ENCODE data around the gene TLL2. TPM values are rescaled to one million over a fixed set of nuclear protein-coding genes. Genes with fewer than 3 reads are reported as not detected.

Gene TLL2
- total RNA-seq, 6 experiments from 2014 or later = 0.08 to 0.45 (median 0.24) TPM

- no peak for DNase-seq
- H3K9me3 Mint-ChIP-seq = no peaks in the 10 kb centered on the region
- H3K4me3 Mint-ChIP-seq = no peak overlapping the region
- no peak for TF ChIP-seq CTCF (IDR thresholded peaks at IDR 0.05)
- no peak overlapping the region for H3K27ac Mint-ChIP-seq
- H3K36me3 Mint-ChIP-seq (ENCODE audit: low read depth) = no peaks in the 10 kb centered on the region
- peaks cover 9% of the 10 kb centered on the region; the same call in 1 of the 2 replicates for H3K27me3 Mint-ChIP-seq (ENCODE audit: insufficient read depth)
- H3K4me1 Mint-ChIP-seq (ENCODE audit: low read depth) = no peaks in the 10 kb centered on the region
Observed at GRCh38 chr10:96419351-96419750, 94.4 kb downstream of the TLL2 start.

- Mint-ChIP-seq H3K27me3 (ENCODE audit: insufficient read depth) (peaks cover 9% of the 10 kb centered on the region; the same call in 1 of the 2 replicates), H3K27ac (no peak overlapping the region), H3K36me3 (ENCODE audit: low read depth) (no peaks in the 10 kb centered on the region), H3K4me3 (no peak overlapping the region), H3K4me1 (ENCODE audit: low read depth) (no peaks in the 10 kb centered on the region), H3K9me3 (no peaks in the 10 kb centered on the region)
- no peak for DNase-seq
- no peak for TF ChIP-seq CTCF (IDR thresholded peaks at IDR 0.05)
Observed at GRCh38 chr10:96418582-96418981, 95.1 kb downstream of the TLL2 start.

- Mint-ChIP-seq H3K36me3 (ENCODE audit: low read depth) (no peaks in the 10 kb centered on the region), H3K27me3 (ENCODE audit: insufficient read depth) (peaks cover 12% of the 10 kb centered on the region; the same call in 1 of the 2 replicates), H3K4me1 (ENCODE audit: low read depth) (no peaks in the 10 kb centered on the region), H3K4me3 (no peak overlapping the region), H3K27ac (no peak overlapping the region), H3K9me3 (no peaks in the 10 kb centered on the region)
- DNase-seq = peak; percentile 7
- no peak for TF ChIP-seq CTCF (IDR thresholded peaks at IDR 0.05)
Observed at GRCh38 chr10:96417441-96417840, 96.3 kb downstream of the TLL2 start.

- peaks cover 13% of the 10 kb centered on the region; the same call in 1 of the 2 replicates for H3K27me3 Mint-ChIP-seq (ENCODE audit: insufficient read depth)
- no peak overlapping the region for H3K27ac Mint-ChIP-seq
- no peak for DNase-seq
- H3K4me3 Mint-ChIP-seq = no peak overlapping the region
- H3K9me3 Mint-ChIP-seq = no peaks in the 10 kb centered on the region
- H3K36me3 Mint-ChIP-seq (ENCODE audit: low read depth) = no peaks in the 10 kb centered on the region
- no peak for TF ChIP-seq CTCF (IDR thresholded peaks at IDR 0.05)
- H3K4me1 Mint-ChIP-seq (ENCODE audit: low read depth) = no peaks in the 10 kb centered on the region
Observed at GRCh38 chr10:96416643-96417042, 97.1 kb downstream of the TLL2 start.

GRCh38 chr10:96415891-96416554 lies 97.7 kb downstream of the TLL2 start:
- Mint-ChIP-seq H3K4me3 (no peak overlapping the region), H3K27me3 (ENCODE audit: insufficient read depth) (peaks cover 19% of the 10 kb centered on the region; the same call in 1 of the 2 replicates), H3K4me1 (ENCODE audit: low read depth) (no peaks in the 10 kb centered on the region), H3K36me3 (ENCODE audit: low read depth) (no peaks in the 10 kb centered on the region), H3K9me3 (no peaks in the 10 kb centered on the region), H3K27ac (no peak overlapping the region)
- TF ChIP-seq CTCF (IDR thresholded peaks at IDR 0.05) = no peak
- no peak for DNase-seq
